H9 (cell line): Measurements from ENCODE around the gene BAMBI. TPM values are rescaled to one million over a fixed set of nuclear protein-coding genes. Genes with fewer than 3 reads are reported as not detected.

ENCODE experiments used
- DNase-seq: peaks from one replicate; pipeline ENCODE4 v3.0.0-alpha.2; 2017
- H2AFZ ChIP-seq: one replicate; pipeline ENCODE4 v1.6.1; 2013; ENCODE audit warnings: mild to moderate bottlenecking, low read length, control low read depth, moderate library complexity
- H2AK5ac ChIP-seq: 2 replicates; pipeline ENCODE4 v1.6.1; 2013; ENCODE audit warnings: low read length, control low read depth, mixed read lengths; ENCODE audit not compliant: insufficient read length
- H2BK120ac ChIP-seq: one replicate; pipeline ENCODE4 v1.6.1; 2013; ENCODE audit warnings: low read depth, mild to moderate bottlenecking, low read length, control low read depth, inconsistent platforms; ENCODE audit not compliant: poor library complexity, severe bottlenecking
- H2BK12ac ChIP-seq: 2 replicates; pipeline ENCODE4 v1.6.1; 2013; ENCODE audit warnings: low read length, control low read depth, mixed read lengths, low read depth; ENCODE audit not compliant: insufficient read length
- H2BK15ac ChIP-seq: 2 replicates; pipeline ENCODE4 v1.6.1; 2013; ENCODE audit warnings: low read depth, low read length, control low read depth
- H2BK20ac ChIP-seq: one replicate; pipeline ENCODE4 v1.6.1; 2013; ENCODE audit warnings: low read depth, mild to moderate bottlenecking, low read length, control low read depth, inconsistent platforms; ENCODE audit not compliant: poor library complexity, severe bottlenecking
- H2BK5ac ChIP-seq: 2 replicates; pipeline ENCODE4 v1.6.1; 2013; ENCODE audit warnings: low read length, control low read depth, mixed read lengths; ENCODE audit not compliant: insufficient read length
- H3K14ac ChIP-seq: 2 replicates; pipeline ENCODE4 v1.6.1; 2013; ENCODE audit warnings: low read length, control low read depth; ENCODE audit not compliant: insufficient read depth
- H3K18ac ChIP-seq: 2 replicates; pipeline ENCODE4 v1.6.1; 2013; ENCODE audit warnings: low read depth, mild to moderate bottlenecking, mixed read lengths, low read length, control low read depth; ENCODE audit not compliant: insufficient read length
- H3K23ac ChIP-seq: 2 replicates; pipeline ENCODE4 v1.6.1; 2013; ENCODE audit warnings: low read length, control low read depth, mixed read lengths, low read depth; ENCODE audit not compliant: insufficient read length
- H3K23me2 ChIP-seq: 2 replicates; pipeline ENCODE4 v1.6.1; 2013; ENCODE audit warnings: low read depth, mild to moderate bottlenecking, mixed read lengths, low read length, control low read depth; ENCODE audit not compliant: insufficient read length, poor library complexity, severe bottlenecking
- H3K27ac ChIP-seq: 2 replicates; pipeline ENCODE4 v1.5.1; 2013; ENCODE audit warnings: low read length, control low read depth, mixed read lengths, low read depth; ENCODE audit not compliant: insufficient read length
- H3K27me3 ChIP-seq: 2 replicates; pipeline ENCODE4 v1.6.1; 2013; ENCODE audit warnings: low read length, control low read depth, inconsistent platforms; ENCODE audit not compliant: insufficient read depth
- H3K4ac ChIP-seq: 2 replicates; pipeline ENCODE4 v1.6.1; 2013; ENCODE audit warnings: low read depth, mild to moderate bottlenecking, control low read depth, inconsistent platforms, low read length, moderate library complexity
- H3K4me1 ChIP-seq: 2 replicates; pipeline ENCODE4 v1.6.1; 2013; ENCODE audit warnings: low read length, control low read depth, inconsistent platforms; ENCODE audit not compliant: insufficient read depth
- H3K4me2 ChIP-seq: 2 replicates; pipeline ENCODE4 v1.6.1; 2013; ENCODE audit warnings: low read length, control low read depth, mixed read lengths; ENCODE audit not compliant: insufficient read length, insufficient read depth
- H3K56ac ChIP-seq: 2 replicates; pipeline ENCODE4 v1.6.1; 2013; ENCODE audit warnings: low read depth, mild to moderate bottlenecking, mixed read lengths, low read length, control low read depth; ENCODE audit not compliant: insufficient read length
- H3K79me1 ChIP-seq: 2 replicates; pipeline ENCODE4 v1.6.1; 2013; ENCODE audit warnings: low read depth, mild to moderate bottlenecking, moderate library complexity, low read length, control low read depth, inconsistent platforms; ENCODE audit not compliant: insufficient read depth, poor library complexity, severe bottlenecking
- H3K79me2 ChIP-seq: 2 replicates; pipeline ENCODE4 v1.6.1; 2013; ENCODE audit warnings: low read length, control low read depth, inconsistent platforms; ENCODE audit not compliant: insufficient read depth
- H3K9ac ChIP-seq: 2 replicates; pipeline ENCODE4 v1.6.1; 2013; ENCODE audit warnings: low read length, control low read depth, mixed read lengths; ENCODE audit not compliant: insufficient read length; ENCODE audit errors: extremely low read depth
- H3K9me3 ChIP-seq: one replicate; pipeline ENCODE4 v1.6.1; 2013; ENCODE audit warnings: low read depth, low read length, inconsistent platforms; ENCODE audit not compliant: control insufficient read depth
- H3T11ph ChIP-seq: one replicate; pipeline ENCODE4 v1.6.1; 2013; ENCODE audit warnings: mild to moderate bottlenecking, low read length, control low read depth, inconsistent platforms
- H4K20me1 ChIP-seq: one replicate; pipeline ENCODE4 v1.6.1; 2013; ENCODE audit not compliant: control insufficient read depth, insufficient read length, insufficient read depth
- H4K5ac ChIP-seq: 2 replicates; pipeline ENCODE4 v1.6.1; 2013; ENCODE audit warnings: low read depth, mild to moderate bottlenecking, mixed read lengths, low read length, control low read depth; ENCODE audit not compliant: insufficient read length
- H4K8ac ChIP-seq: replicated peaks from 2 replicates; pipeline ENCODE4 v1.6.1; 2013; ENCODE audit warnings: low read length, control low read depth, mixed read lengths, low read depth; ENCODE audit not compliant: insufficient read length
- H4K91ac ChIP-seq: 2 replicates; pipeline ENCODE4 v1.6.1; 2013; ENCODE audit warnings: low read depth, mild to moderate bottlenecking, moderate library complexity, mixed read lengths, low read length, control low read depth; ENCODE audit not compliant: insufficient read length
- H3K27ac Mint-ChIP-seq, 3 experiments: 2 replicates in 2 of 3; 3 replicates in 1 of 3; pipeline ENCODE4 v1.8.0; 2020 to 2021; ENCODE audit warnings: mixed read lengths in 3 of 3, mild to moderate bottlenecking in 1 of 3, moderate library complexity in 1 of 3
- H3K27me3 Mint-ChIP-seq: 2 replicates; pipeline ENCODE4 v1.8.0; 2021; ENCODE audit warnings: low read depth, mild to moderate bottlenecking, moderate library complexity, mixed read lengths
- H3K36me3 Mint-ChIP-seq, 3 experiments: 2 replicates in 2 of 3; 3 replicates in 1 of 3; pipeline ENCODE4 v1.8.0; 2020 to 2021; ENCODE audit warnings: low read depth in 3 of 3, mixed read lengths in 3 of 3; ENCODE audit not compliant: insufficient read depth in 1 of 3
- H3K4me1 Mint-ChIP-seq, 2 experiments: 2 replicates each; pipeline ENCODE4 v1.8.0; 2020; ENCODE audit warnings: mixed read lengths in 2 of 2
- H3K4me3 Mint-ChIP-seq, 2 experiments: 2 replicates in 1 of 2; 3 replicates in 1 of 2; pipeline ENCODE4 v1.8.0; 2020 to 2021; ENCODE audit warnings: mild to moderate bottlenecking in 2 of 2, mixed read lengths in 2 of 2, moderate library complexity in 1 of 2
- H3K9me3 Mint-ChIP-seq, 2 experiments: 2 replicates in 1 of 2; 3 replicates in 1 of 2; pipeline ENCODE4 v1.8.0; 2020; ENCODE audit warnings: mild to moderate bottlenecking in 2 of 2, mixed read lengths in 2 of 2, moderate library complexity in 1 of 2
- CTCF ChIP-seq: fragments of 200-600 bp; sonication (generic); conservative IDR thresholded peaks from 3 replicates; pipeline ENCODE4 v1.8.0; 2021; ENCODE audit warnings: antibody characterized with exemption, mild to moderate bottlenecking
- WGBS: extraction: QIAGEN DNeasy Blood & Tissue Kit; methylation state at CpG from one replicate; pipeline ENCODE4 v1.1.7; 2013; ENCODE audit warnings: missing lambda C conversion rate, low lambda C conversion rate, mixed read lengths; ENCODE audit not compliant: insufficient read length; ENCODE audit errors: extremely low coverage; 5-methylcytosine and 5-hydroxymethylcytosine counted together
- total RNA-seq: library from RNA; stranded (reverse); gene quantifications from 2 replicates; pipeline ENCODE4 v1.2.1, GENCODE V29; 2021

The BAMBI gene
- total RNA-seq, 1 experiment from 2014 or later = 16.8 TPM

GRCh38 chr10:28677888-28678686 lies 766 bp downstream of the BAMBI start:
- no peak overlapping the region for H2AK5ac ChIP-seq
- peaks cover 5% of the 10 kb centered on the region for H3K27me3 Mint-ChIP-seq
- DNase-seq = peak; percentile 42
- H3K36me3 Mint-ChIP-seq = peaks cover 20 to 25% (median 22%) of the 10 kb centered on the region in 3 experiments
- peak overlapping the region; percentile 83 for H3K9ac ChIP-seq
- no peaks in the 10 kb centered on the region for H3K9me3 ChIP-seq
- H2BK120ac ChIP-seq = no peak overlapping the region
- H3K23me2 ChIP-seq = peaks cover 21% of the 10 kb centered on the region
- H3T11ph ChIP-seq = no peak overlapping the region
- no peak overlapping the region for H2BK5ac ChIP-seq
- no peak overlapping the region for H2AFZ ChIP-seq
- WGBS = no CpG with 5 or more reads among the region's 54 CpGs
- TF ChIP-seq CTCF = no peak
- H2BK15ac ChIP-seq = no peak overlapping the region
- peaks cover 5% of the 10 kb centered on the region; the same call in 1 of the 2 replicates for H3K4me1 ChIP-seq
- no peak overlapping the region for H4K91ac ChIP-seq
- H3K27ac ChIP-seq = no peak overlapping the region
- H3K56ac ChIP-seq = no peak overlapping the region
- no peak overlapping the region for H3K4ac ChIP-seq
- H4K8ac ChIP-seq = no peak overlapping the region
- peak overlapping the region; percentile 72 for H3K18ac ChIP-seq
- peaks cover 42% of the 10 kb centered on the region for H3K79me2 ChIP-seq
- peaks cover 44 to 53% of the 10 kb centered on the region in 2 experiments for H3K4me1 Mint-ChIP-seq
- H3K27ac Mint-ChIP-seq = peak overlapping the region in 2 of 3 experiments; percentile 19 to 92; a peak in 4 of 7 replicates
- H3K79me1 ChIP-seq = peaks cover 3% of the 10 kb centered on the region
- H3K14ac ChIP-seq = peak overlapping the region; percentile 91
- peak overlapping the region; percentile 88 to 92 for H3K4me3 Mint-ChIP-seq
- no peak overlapping the region for H2BK12ac ChIP-seq
- no peak overlapping the region for H4K5ac ChIP-seq
- H2BK20ac ChIP-seq = no peak overlapping the region
- H3K23ac ChIP-seq = no peak overlapping the region
- no peaks in the 10 kb centered on the region for H4K20me1 ChIP-seq
- H3K9me3 Mint-ChIP-seq = peaks cover 0 to 4% of the 10 kb centered on the region in 2 experiments; a peak in 2 of 5 replicates
- no peaks in the 10 kb centered on the region for H3K27me3 ChIP-seq
- peak overlapping the region; percentile 94 for H3K4me2 ChIP-seq
